GM12801 (cell line): ENCODE measurements around the gene CNOT1.

Experiments used
- CTCF ChIP-seq: IDR thresholded peaks from one replicate; pipeline ENCODE4 v1.5.1; 2011; ENCODE audit warnings: control low read depth; ENCODE audit not compliant: insufficient read length; ENCODE audit errors: extremely low read depth

Gene CNOT1

GRCh38 chr16:58495521-58496331 is 133.9 kb downstream of the CNOT1 start:
- TF ChIP-seq CTCF: no peak

GRCh38 chr16:58494981-58495520 is 134.6 kb downstream of the CNOT1 start:
- TF ChIP-seq CTCF: no peak

GRCh38 chr16:58493756-58494431 is 135.7 kb downstream of the CNOT1 start:
- no peak for TF ChIP-seq CTCF

- TF ChIP-seq CTCF: no peak
These were observed 136.9 kb downstream of the CNOT1 start for GRCh38 chr16:58492735-58493134.

GRCh38 chr16:58492066-58492465 is 137.6 kb downstream of the CNOT1 start:
- no peak for TF ChIP-seq CTCF

- TF ChIP-seq CTCF: no peak
These were observed 139.6 kb downstream of the CNOT1 start for GRCh38 chr16:58490065-58490464.

GRCh38 chr16:58488531-58488930 is 141.1 kb downstream of the CNOT1 start:
- no peak for TF ChIP-seq CTCF
